Keratinocyte (primary cell): ENCODE data around the gene CCNA2. TPM values are rescaled to one million over a fixed set of nuclear protein-coding genes. Genes with fewer than 3 reads are reported as not detected.

Experiments
- DNase-seq: peaks from one replicate; pipeline ENCODE4 v3.0.0-alpha.2; 2011; ENCODE audit warnings: low read depth, missing footprints, low spot score
- FAIRE-seq: peaks from 2 replicates; lab custom pipeline; 2011; peaks lifted over from hg19 to GRCh38; lab: Jason Lieb, UNC
- H2AFZ ChIP-seq: 2 replicates; pipeline ENCODE4 v1.6.0; 2012; ENCODE audit warnings: low read length, control low read depth, inconsistent platforms; ENCODE audit not compliant: control insufficient read depth
- H3K27ac ChIP-seq: 2 replicates; pipeline ENCODE4 v1.5.1; 2011; ENCODE audit warnings: low read length; ENCODE audit not compliant: control insufficient read depth, insufficient read depth
- H3K27me3 ChIP-seq: 3 replicates; pipeline ENCODE4 v1.6.0; 2011; ENCODE audit warnings: low read length; ENCODE audit not compliant: control insufficient read depth, insufficient read depth; ENCODE audit errors: extremely low read depth
- H3K36me3 ChIP-seq, 2 experiments: 2 replicates in 1 of 2; 3 replicates in 1 of 2; pipeline ENCODE4 v1.5.1; 2011; ENCODE audit warnings: low read length in 2 of 2, mild to moderate bottlenecking in 1 of 2; ENCODE audit not compliant: control insufficient read depth in 2 of 2, insufficient read depth in 2 of 2; ENCODE audit errors: extremely low read depth in 1 of 2
- H3K4me1 ChIP-seq: 3 replicates; pipeline ENCODE4 v1.5.1; 2011; ENCODE audit warnings: low read length; ENCODE audit not compliant: control insufficient read depth, insufficient read depth; ENCODE audit errors: extremely low read depth
- H3K4me2 ChIP-seq: 3 replicates; pipeline ENCODE4 v1.6.0; 2011; ENCODE audit warnings: low read depth, low read length; ENCODE audit not compliant: control insufficient read depth, insufficient read depth; ENCODE audit errors: extremely low read depth
- H3K4me3 ChIP-seq, 3 experiments: fragments of 200-600 bp in 1 of 3; sonication (generic) in 1 of 3; 2 replicates in 2 of 3; 3 replicates in 1 of 3; pipeline ENCODE4 v1.5.1; 2011 to 2016; ENCODE audit warnings: low read length in 3 of 3, mild to moderate bottlenecking in 3 of 3, control low read depth in 2 of 3, inconsistent platforms in 1 of 3, low read depth in 1 of 3, mixed read lengths in 1 of 3, mixed run types in 1 of 3, moderate library complexity in 1 of 3; ENCODE audit not compliant: control insufficient read depth in 2 of 3, insufficient read depth in 2 of 3; ENCODE audit errors: extremely low read depth in 1 of 3
- H3K79me2 ChIP-seq: 2 replicates; pipeline ENCODE4 v1.6.0; 2012; ENCODE audit warnings: low read length; ENCODE audit not compliant: control insufficient read depth, insufficient read depth
- H3K9ac ChIP-seq: 3 replicates; pipeline ENCODE4 v1.6.0; 2011; ENCODE audit warnings: low read length; ENCODE audit not compliant: control insufficient read depth, insufficient read depth; ENCODE audit errors: extremely low read depth
- H3K9me1 ChIP-seq: 3 replicates; pipeline ENCODE4 v1.6.0; 2011; ENCODE audit warnings: low read length; ENCODE audit not compliant: control insufficient read depth, insufficient read depth; ENCODE audit errors: extremely low read depth
- H3K9me3 ChIP-seq: 2 replicates; pipeline ENCODE4 v1.5.1; 2012; ENCODE audit warnings: low read depth, low read length; ENCODE audit not compliant: control insufficient read depth
- H4K20me1 ChIP-seq: 3 replicates; pipeline ENCODE4 v1.6.0; 2011; ENCODE audit warnings: low read length; ENCODE audit not compliant: control insufficient read depth, insufficient read depth; ENCODE audit errors: extremely low read depth
- CTCF ChIP-seq, 3 experiments: IDR thresholded peaks in 1 of 3; conservative IDR thresholded peaks in 1 of 3; optimal IDR thresholded peaks in 1 of 3; 2 replicates in 2 of 3; 3 replicates in 1 of 3; pipeline versions ENCODE3 to v1.5.1; 2011; ENCODE audit warnings: low read length in 3 of 3, mild to moderate bottlenecking in 3 of 3, moderate library complexity in 2 of 3, control low read depth in 1 of 3, inconsistent platforms in 1 of 3; ENCODE audit not compliant: insufficient read depth in 2 of 3; ENCODE audit errors: extremely low read depth in 1 of 3
- EZH2 ChIP-seq: IDR thresholded peaks from one replicate; pipeline ENCODE4 v1.6.1; 2012; ENCODE audit warnings: inconsistent platforms, mild to moderate bottlenecking, low read length, moderate library complexity
- dilution Hi-C: fragments of 300-500 bp; cut with MboI; formaldehyde crosslinking; loops from one replicate; pipeline ENCODE4 v1.7.0; 2020; ENCODE audit warnings: low sequenced_read_pairs; ENCODE audit not compliant: extremely low pct_ligation_motif_present
- polyA plus RNA-seq, 5 experiments: library from polyadenylated mRNA; depleted of rRNA in 3 of 5; stranded (reverse) in 3 of 5; stranded (forward) in 1 of 5; unstranded in 1 of 5; fragments of >200 nt; gene quantifications; 1 replicate in 1 of 5; 2 replicates in 3 of 5; 3 replicates in 1 of 5; pipeline versions ENCODE4 v1.2.1 to v1.2.3, GENCODE V29; 2011 to 2012; ENCODE audit warnings: missing spikeins in 2 of 5, low read depth in 1 of 5, low replicate concordance in 1 of 5

Gene CCNA2
- polyA plus RNA-seq, 1 donor (not counting 4 experiments of a cell fraction or from before 2014, with no cell fraction given) = 27.4 TPM

DNA sequence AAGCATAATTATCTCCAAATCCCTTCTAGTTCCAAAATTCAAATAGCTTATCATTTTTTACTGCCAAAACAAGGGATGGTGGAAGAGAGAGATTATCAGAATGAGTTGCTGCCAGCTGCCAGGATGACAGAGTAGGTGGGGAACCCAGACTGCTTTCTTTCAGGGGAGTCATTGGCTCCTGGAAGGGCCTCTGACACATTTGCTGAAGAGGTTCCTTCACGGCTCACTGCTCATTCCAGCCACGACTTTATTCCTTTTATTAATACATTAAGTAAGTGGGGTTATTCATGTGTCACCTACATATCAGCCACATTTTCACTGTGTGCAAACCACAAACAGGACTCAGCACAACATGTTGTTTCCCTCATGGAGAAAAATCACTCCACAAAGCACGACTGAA, 46.1 kb downstream of the CCNA2 start:
- Histone ChIP-seq H3K4me3 (no peak overlapping the region), H3K9me1 (no peaks in the 10 kb centered on the region), H3K4me2 (no peak overlapping the region), H2AFZ (no peak overlapping the region), H4K20me1 (no peaks in the 10 kb centered on the region), H3K36me3 (no peaks in the 10 kb centered on the region), H3K79me2 (no peaks in the 10 kb centered on the region), H3K9me3 (no peaks in the 10 kb centered on the region), H3K27ac (no peak overlapping the region), H3K9ac (no peak overlapping the region), H3K27me3 (no peaks in the 10 kb centered on the region), H3K4me1 (no peaks in the 10 kb centered on the region)
- dilution Hi-C loops = no loop called here
- DNase-seq (no peak), FAIRE-seq (no peak)
- no peak for TF ChIP-seq CTCF (optimal IDR thresholded peaks at IDR 0.05 in 1 of 3, IDR thresholded peaks at IDR 0.05 in 1 of 3, conservative IDR thresholded peaks at IDR 0.05 in 1 of 3; ENCODE audit: extremely low read depth in 1 of 3, insufficient read depth in 2 of 3, low read length in 3 of 3)
- TF ChIP-seq EZH2 = no peak

GRCh38 chr4:121776610-121777401, 46.9 kb downstream of the CCNA2 start:
- no peaks in the 10 kb centered on the region for H3K79me2 ChIP-seq
- dilution Hi-C loops = no loop called here
- TF ChIP-seq CTCF (optimal IDR thresholded peaks at IDR 0.05 in 1 of 3, IDR thresholded peaks at IDR 0.05 in 1 of 3, conservative IDR thresholded peaks at IDR 0.05 in 1 of 3; ENCODE audit: extremely low read depth in 1 of 3, insufficient read depth in 2 of 3, low read length in 3 of 3) (no peak), EZH2 (no peak)
- DNase-seq = no peak
- H3K9ac ChIP-seq = no peak overlapping the region
- H3K4me2 ChIP-seq = no peak overlapping the region
- H3K27me3 ChIP-seq = no peaks in the 10 kb centered on the region
- no peaks in the 10 kb centered on the region for H3K4me1 ChIP-seq
- FAIRE-seq = no peak
- no peaks in the 10 kb centered on the region for H4K20me1 ChIP-seq
- no peak overlapping the region for H2AFZ ChIP-seq
- no peak overlapping the region for H3K27ac ChIP-seq
- H3K9me1 ChIP-seq = no peaks in the 10 kb centered on the region
- no peaks in the 10 kb centered on the region for H3K36me3 ChIP-seq
- H3K9me3 ChIP-seq = no peaks in the 10 kb centered on the region
- no peak overlapping the region for H3K4me3 ChIP-seq
